H1 (cell line): ENCODE data around the gene ITGB7. TPM values are rescaled to one million over a fixed set of nuclear protein-coding genes. Genes with fewer than 3 reads are reported as not detected.

Source experiments
- CTCF ChIA-PET: fragments of 300-600 bp; sonication (Branson Sonifier 250); formaldehyde crosslinking; loops from one replicate; lab custom pipeline; 2021; ENCODE audit not compliant: partially characterized antibody; lab: Charles Lee
- POLR2A ChIA-PET: fragments of 300-600 bp; sonication (Branson Sonifier 250); formaldehyde crosslinking; loops from one replicate; lab custom pipeline; 2021; ENCODE audit warnings: inconsistent platforms; ENCODE audit not compliant: partially characterized antibody; lab: Charles Lee
- DNase-seq, 2 experiments: peaks; one replicate each; pipeline versions ENCODE4 v3.0.0 to v3.0.0-alpha.2; 2010 to 2022; ENCODE audit warnings: low spot score in 2 of 2, low read depth in 1 of 2, mixed read lengths in 1 of 2
- FAIRE-seq: peaks from 2 replicates; lab custom pipeline; 2011; peaks lifted over from hg19 to GRCh38; lab: Jason Lieb, UNC
- H2AFZ ChIP-seq: 2 replicates; pipeline ENCODE4 v1.8.1; 2012; ENCODE audit warnings: low read length, inconsistent platforms
- H2AK5ac ChIP-seq: 2 replicates; pipeline ENCODE4 v1.6.1; 2013; ENCODE audit warnings: low read depth, low read length
- H2BK120ac ChIP-seq: replicated peaks from 2 replicates; pipeline ENCODE3; 2013; ENCODE audit warnings: low read depth, low read length, inconsistent platforms
- H2BK12ac ChIP-seq: 2 replicates; pipeline ENCODE4 v1.6.1; 2013; ENCODE audit warnings: low read depth, low read length
- H2BK15ac ChIP-seq: 2 replicates; pipeline ENCODE4 v1.6.1; 2013; ENCODE audit warnings: low read length
- H2BK20ac ChIP-seq: 2 replicates; pipeline ENCODE4 v1.6.1; 2013; ENCODE audit warnings: low read length
- H2BK5ac ChIP-seq: 2 replicates; pipeline ENCODE4 v1.6.1; 2013; ENCODE audit warnings: low read depth, low read length
- H3K14ac ChIP-seq: 2 replicates; pipeline ENCODE4 v1.6.1; 2013; ENCODE audit warnings: inconsistent platforms; ENCODE audit not compliant: insufficient read length
- H3K18ac ChIP-seq: 2 replicates; pipeline ENCODE4 v1.6.1; 2013; ENCODE audit warnings: low read length; ENCODE audit errors: extremely low read depth
- H3K23ac ChIP-seq: 2 replicates; pipeline ENCODE4 v1.6.1; 2013; ENCODE audit warnings: inconsistent platforms; ENCODE audit not compliant: insufficient read length
- H3K23me2 ChIP-seq: 2 replicates; pipeline ENCODE4 v1.6.1; 2013; ENCODE audit warnings: low read depth, low read length
- H3K27ac ChIP-seq: 2 replicates; pipeline ENCODE4 v1.6.1; 2011; ENCODE audit warnings: low read depth, low read length, inconsistent platforms
- H3K27me3 ChIP-seq, 4 experiments: replicated peaks in 1 of 4; 1 replicate in 1 of 4; 2 replicates in 3 of 4; pipeline versions ENCODE4 v1.6.1 to v1.8.1; 2011 to 2013; ENCODE audit warnings: low read length in 3 of 4, mild to moderate bottlenecking in 3 of 4, inconsistent platforms in 2 of 4, mixed read lengths in 2 of 4, moderate library complexity in 1 of 4; ENCODE audit not compliant: control insufficient read depth in 3 of 4, insufficient read depth in 3 of 4; ENCODE audit errors: extremely low read depth in 1 of 4
- H3K36me3 ChIP-seq, 4 experiments: 2 replicates each; pipeline versions ENCODE4 v1.6.1 to v1.8.1; 2011 to 2013; ENCODE audit warnings: mild to moderate bottlenecking in 4 of 4, low read length in 3 of 4, moderate library complexity in 2 of 4, control low read depth in 1 of 4, inconsistent platforms in 1 of 4; ENCODE audit not compliant: insufficient read depth in 4 of 4, control insufficient read depth in 2 of 4
- H3K4ac ChIP-seq: replicated peaks from 2 replicates; pipeline ENCODE3; 2013; ENCODE audit warnings: low read length, low read depth, mixed read lengths, inconsistent platforms; ENCODE audit not compliant: insufficient read length
- H3K4me1 ChIP-seq, 4 experiments: replicated peaks in 1 of 4; 1 replicate in 1 of 4; 2 replicates in 3 of 4; pipeline versions ENCODE4 v1.6.1 to v1.8.1; 2011 to 2013; ENCODE audit warnings: low read length in 3 of 4, inconsistent platforms in 2 of 4, mixed read lengths in 1 of 4; ENCODE audit not compliant: insufficient read depth in 4 of 4, control insufficient read depth in 3 of 4
- H3K4me2 ChIP-seq, 2 experiments: 2 replicates each; pipeline versions ENCODE4 v1.6.1 to v1.8.1; 2011 to 2013; ENCODE audit warnings: low read depth in 2 of 2, low read length in 2 of 2, control low read depth in 1 of 2, inconsistent platforms in 1 of 2, mild to moderate bottlenecking in 1 of 2; ENCODE audit not compliant: insufficient read depth in 1 of 2
- H3K4me3 ChIP-seq, 4 experiments: fragments of 200-600, 300-600 bp in 1 of 4; sonication (generic), shearing (Covaris generic), sonication (Bioruptor Twin) in 1 of 4; 2 replicates each; pipeline versions ENCODE4 v1.5.1 to v1.8.1; 2011 to 2016; ENCODE audit warnings: low read length in 4 of 4, low read depth in 3 of 4, control low read depth in 2 of 4, inconsistent platforms in 2 of 4, mild to moderate bottlenecking in 2 of 4, mixed read lengths in 1 of 4, moderate library complexity in 1 of 4; ENCODE audit not compliant: insufficient read depth in 2 of 4; ENCODE audit errors: extremely low read depth in 1 of 4
- H3K56ac ChIP-seq: replicated peaks from 2 replicates; pipeline ENCODE3; 2013; ENCODE audit warnings: low read depth, mild to moderate bottlenecking, mixed read lengths, low read length, inconsistent platforms; ENCODE audit not compliant: insufficient read length
- H3K79me1 ChIP-seq: 2 replicates; pipeline ENCODE4 v1.6.1; 2013; ENCODE audit warnings: low read depth, low read length, control low read depth
- H3K79me2 ChIP-seq, 2 experiments: 2 replicates each; pipeline versions ENCODE4 v1.6.1 to v1.8.1; 2012 to 2013; ENCODE audit warnings: low read length in 2 of 2, mild to moderate bottlenecking in 2 of 2, inconsistent platforms in 1 of 2; ENCODE audit not compliant: insufficient read depth in 2 of 2, control insufficient read depth in 1 of 2
- H3K9ac ChIP-seq, 4 experiments: replicated peaks in 1 of 4; 1 replicate in 1 of 4; 2 replicates in 3 of 4; pipeline versions ENCODE4 v1.6.1 to v1.8.1; 2011 to 2013; ENCODE audit warnings: low read depth in 3 of 4, low read length in 3 of 4, control low read depth in 2 of 4, mild to moderate bottlenecking in 2 of 4, moderate library complexity in 2 of 4, inconsistent platforms in 1 of 4; ENCODE audit errors: extremely low read depth in 1 of 4
- H3K9me3 ChIP-seq, 2 experiments: 2 replicates each; pipeline versions ENCODE4 v1.6.1 to v1.8.1; 2012 to 2013; ENCODE audit warnings: mild to moderate bottlenecking in 2 of 2, moderate library complexity in 2 of 2, control low read depth in 1 of 2, inconsistent platforms in 1 of 2, low read depth in 1 of 2, low read length in 1 of 2, mixed read lengths in 1 of 2; ENCODE audit not compliant: insufficient read depth in 2 of 2
- H4K20me1 ChIP-seq, 2 experiments: replicated peaks in 1 of 2; 2 replicates each; pipeline versions ENCODE3 to v1.8.1; 2011 to 2013; ENCODE audit warnings: inconsistent platforms in 2 of 2, low read length in 2 of 2, mild to moderate bottlenecking in 1 of 2; ENCODE audit not compliant: insufficient read depth in 2 of 2, control insufficient read depth in 1 of 2
- H4K5ac ChIP-seq: 2 replicates; pipeline ENCODE4 v1.6.1; 2013; ENCODE audit warnings: low read length, low read depth, mixed read lengths, inconsistent platforms; ENCODE audit not compliant: insufficient read length
- H4K8ac ChIP-seq: 2 replicates; pipeline ENCODE4 v1.8.0; 2013; ENCODE audit warnings: mild to moderate bottlenecking, moderate library complexity, low read length, inconsistent platforms; ENCODE audit not compliant: insufficient read depth; ENCODE audit errors: extremely low read depth
- H4K91ac ChIP-seq: replicated peaks from 2 replicates; pipeline ENCODE3; 2013; ENCODE audit warnings: low read length, mixed read lengths, inconsistent platforms; ENCODE audit not compliant: insufficient read length
- CBX8 ChIP-seq: fragments of 300-800, 300-1000 bp; sonication (generic); IDR thresholded peaks from 2 replicates; pipeline ENCODE4 v1.7.1; 2016; ENCODE audit warnings: low read depth, low read length, borderline replicate concordance
- CREB1 ChIP-seq: IDR thresholded peaks from 2 replicates; pipeline ENCODE4 v1.6.1; 2012; ENCODE audit warnings: inconsistent platforms
- CTCF ChIP-seq, 3 experiments: IDR thresholded peaks; 1 replicate in 2 of 3; 2 replicates in 1 of 3; pipeline versions ENCODE4 v1.5.1 to v1.6.1; 2011; ENCODE audit warnings: low read length in 3 of 3, mild to moderate bottlenecking in 3 of 3, inconsistent platforms in 2 of 3, low read depth in 1 of 3, moderate library complexity in 1 of 3; ENCODE audit not compliant: insufficient read depth in 1 of 3; ENCODE audit errors: control extremely low read depth in 1 of 3
- EZH2 ChIP-seq: fragments of 200-600 bp; sonication (generic); IDR thresholded peaks from 2 replicates; pipeline ENCODE4 v1.7.1; 2012; ENCODE audit warnings: low read depth, mild to moderate bottlenecking, moderate library complexity, low read length, inconsistent platforms; ENCODE audit not compliant: severe bottlenecking
- GABPA ChIP-seq: IDR thresholded peaks from 2 replicates; pipeline ENCODE4 v1.6.1; 2011; ENCODE audit warnings: mild to moderate bottlenecking, low read length, moderate library complexity, borderline replicate concordance; ENCODE audit not compliant: insufficient read depth
- KDM5A ChIP-seq: fragments of 200-600 bp; IDR thresholded peaks from 2 replicates; pipeline ENCODE4 v1.7.1; 2012; ENCODE audit warnings: mild to moderate bottlenecking, low read length, inconsistent platforms, mixed read lengths
- NRF1 ChIP-seq: IDR thresholded peaks from 2 replicates; pipeline ENCODE4 v1.6.1; 2011; ENCODE audit warnings: mild to moderate bottlenecking, low read depth, low read length, improper control_type of control experiment
- RXRA ChIP-seq: IDR thresholded peaks from 2 replicates; pipeline ENCODE4 v1.6.1; 2011; ENCODE audit warnings: low read depth, mild to moderate bottlenecking, low read length, moderate library complexity; ENCODE audit not compliant: insufficient read depth
- SP2 ChIP-seq: IDR thresholded peaks from 2 replicates; pipeline ENCODE4 v1.6.1; 2012; ENCODE audit warnings: mild to moderate bottlenecking, low read length, inconsistent platforms
- TEAD4 ChIP-seq: IDR thresholded peaks from 2 replicates; pipeline ENCODE4 v1.6.1; 2012; ENCODE audit warnings: low read depth, low read length, inconsistent platforms, mixed read lengths
- WGBS, 2 experiments: shearing (Covaris generic) in 1 of 2; methylation state at CpG; one replicate each; pipeline versions ENCODE4 v1.1.6 to v1.1.7; 2013 to 2015; ENCODE audit warnings: low lambda C conversion rate in 2 of 2, mixed read lengths in 2 of 2, inconsistent platforms in 1 of 2, low coverage in 1 of 2, missing lambda C conversion rate in 1 of 2; ENCODE audit not compliant: insufficient replicate concordance in 2 of 2, insufficient coverage in 1 of 2, insufficient read length in 1 of 2; ENCODE audit errors: extremely low coverage in 1 of 2, missing lambda C conversion rate in 1 of 2; 5-methylcytosine and 5-hydroxymethylcytosine counted together
- polyA plus RNA-seq, 7 experiments: library from polyadenylated mRNA; depleted of rRNA in 3 of 7; stranded (reverse) in 5 of 7; unstranded in 2 of 7; fragments of >200 nt in 5 of 7; fragments of 200-250 nt in 2 of 7; gene quantifications; 1 replicate in 5 of 7; 2 replicates in 1 of 7; 4 replicates in 1 of 7; pipeline versions ENCODE4 v1.2.1 to v1.2.3, GENCODE V29; 2011 to 2013; ENCODE audit warnings: missing spikeins in 2 of 7, mixed read lengths in 2 of 7
- total RNA-seq: library from RNA; stranded (reverse); fragmentation: NEBNext Ultra II Directional; extraction: Animal tissue kit (Norgen Biotek cat#: 25700); gene quantifications from 2 replicates; pipeline ENCODE4 v1.2.1, GENCODE V29; 2021

The ITGB7 gene
- total and polyA plus RNA-seq, 2 of the 8 experiments (the other 6 are each of a cell fraction or from before 2014, with no cell fraction given): 0.35 to 0.54 TPM

GRCh38 chr12:53222170-53222721 is 15.2 kb upstream of the ITGB7 start:
- no peak overlapping the region for H3K27ac ChIP-seq
- H2BK12ac ChIP-seq: no peak overlapping the region
- peak overlapping the region; percentile 26 for H4K5ac ChIP-seq
- H4K8ac ChIP-seq: no peak overlapping the region
- H3K9ac ChIP-seq: no peak overlapping the region
- no peak for FAIRE-seq
- H4K20me1 ChIP-seq: peaks cover 0 to 3% of the 10 kb centered on the region in 2 experiments
- peaks cover 29% of the 10 kb centered on the region for H3K23me2 ChIP-seq
- no peak overlapping the region for H2BK15ac ChIP-seq
- H3K18ac ChIP-seq: peak overlapping the region; percentile 43; the same call in 1 of the 2 replicates
- no peak overlapping the region for H4K91ac ChIP-seq
- H3K56ac ChIP-seq: no peak overlapping the region
- no peaks in the 10 kb centered on the region; a peak in 1 of 8 replicates for H3K36me3 ChIP-seq
- H2BK120ac ChIP-seq: no peak overlapping the region
- H3K4me2 ChIP-seq: peak overlapping the region; percentile 99 to 100
- H3K4me3 ChIP-seq: peak overlapping the region in 3 of 4 experiments; percentile 14 to 97 (median 89); a peak in 5 of 8 replicates
- H2AK5ac ChIP-seq: no peak overlapping the region
- ChIA-PET CTCF (interaction anchor here (0.7 to 22.3 kb wide), 3 partner anchors 17 to 165 kb away, joined by 4 to 654 read pairs (median 535); partner anchors contain the start of genes ESPL1 and RARG), POLR2A (interaction anchor here (1.1 to 13.6 kb wide), 6 partner anchors 7 to 99 kb away, joined by 3 to 151 read pairs (median 4); partner anchors contain the start of genes AAAS, CSAD, PFDN5 and RARG)
- H3K27me3 ChIP-seq: peaks cover 0 to 3% (median 0%) of the 10 kb centered on the region in 4 experiments; a peak in 1 of 7 replicates
- H3K9me3 ChIP-seq: no peaks in the 10 kb centered on the region
- H2BK5ac ChIP-seq: no peak overlapping the region; the same call in 1 of the 2 replicates
- H2BK20ac ChIP-seq: no peak overlapping the region
- no peak overlapping the region for H3K4ac ChIP-seq
- DNase-seq: no peak
- peaks cover 4 to 19% of the 10 kb centered on the region in 2 experiments; a peak in 3 of 4 replicates for H3K79me2 ChIP-seq
- H3K14ac ChIP-seq: no peak overlapping the region
- H3K79me1 ChIP-seq: peaks cover 6% of the 10 kb centered on the region
- H2AFZ ChIP-seq: no peak overlapping the region
- H3K23ac ChIP-seq: no peak overlapping the region
- whole genome bisulfite sequencing, 2 experiments: 40% methylated on average over 3 of the region's 5 CpGs; no CpG with 5 or more reads in 1 of the 2 experiments
- H3K4me1 ChIP-seq: peaks cover 31 to 59% (median 46%) of the 10 kb centered on the region in 4 experiments
- TF ChIP-seq GABPA (no peak), RXRA (no peak), NRF1 (no peak), TEAD4 (no peak), KDM5A (no peak), CREB1 (no peak), CTCF (IDR thresholded peaks at IDR 0.05; ENCODE audit: control extremely low read depth in 1 of 3, insufficient read depth in 1 of 3, low read depth in 1 of 3, low read length in 3 of 3) (no peak), EZH2 (no peak), SP2 (no peak), CBX8 (no peak)
